ENCODE measurements around the gene MVB12B. TPM values are rescaled to one million over a fixed set of nuclear protein-coding genes. Genes with fewer than 3 reads are reported as not detected.

The MVB12B gene
- total and polyA plus RNA-seq, 2 of the 13 experiments (the other 11 are each of a cell fraction or from before 2014, with no cell fraction given), result 12.1 to 30.1 TPM

GRCh38 chr9:126318858-126319257 is 7.8 kb upstream of the MVB12B start:
- POLR2A ChIA-PET, result interaction anchor here (3.6 kb wide), 1 partner anchor 17 kb away, joined by 14 read pairs; no protein-coding TSS in a partner anchor

More at GRCh38 chr9:126318858-126319257, 7.8 kb upstream of the MVB12B start:
- H3K4me3 ChIP-seq (replicated peaks in 1 of 3; ENCODE audit: insufficient read depth in 1 of 3, low read depth in 2 of 3, low read length in 3 of 3), result no peak overlapping the region
- no peaks in the 10 kb centered on the region for H3K79me2 ChIP-seq (ENCODE audit: insufficient read depth, low read length)
- no peak overlapping the region for H3K9ac ChIP-seq (ENCODE audit: insufficient read depth, low read depth, low read length)
- BruUV-seq (replicated peaks), result no TSS peak
- in situ Hi-C loops (cut with HindIII; ENCODE audit: extremely low pct_ligation_motif_present, low pct_unique_long_range_greater_than_20kb), result no loop called here
- H3K4me1 ChIP-seq (ENCODE audit: insufficient read depth, low read length), result peaks cover 54% of the 10 kb centered on the region
- peaks cover 4% of the 10 kb centered on the region; the same call in 1 of the 2 replicates for H3K9me3 ChIP-seq (ENCODE audit: low read length)
- ATAC-seq (no peak; the same call in 2 of the 3 replicates), FAIRE-seq (no peak), DNase-seq (ENCODE audit: low spot score) (no peak)
- 75% methylated on average over 6 of the region's 6 CpGs for WGBS (ENCODE audit: low lambda C conversion rate)
- no peak overlapping the region for H3K4me2 ChIP-seq (ENCODE audit: low read depth, low read length)
- CTCF ChIA-PET (ENCODE audit: low intra/inter-chr PET ratio, low total read pairs), result interaction anchor here (2.2 kb wide), 1 partner anchor 79 kb away, joined by 17 read pairs; no protein-coding TSS in a partner anchor
- H4K20me1 ChIP-seq (ENCODE audit: insufficient read depth, low read length), result no peaks in the 10 kb centered on the region
- no peak overlapping the region for H3K27ac ChIP-seq (ENCODE audit: extremely low read length, insufficient read depth, low read length)
- intact Hi-C loops (cut with micrococcal nuclease; ENCODE audit: unreplicated experiment), result loop anchor here (1.0 kb wide), 1 partner anchor 16 kb away; no protein-coding TSS in a partner anchor
- no peak overlapping the region for H2AFZ ChIP-seq (ENCODE audit: low read length)
- H3K27me3 ChIP-seq (ENCODE audit: control insufficient read depth in 1 of 2, insufficient read depth in 2 of 2, low read length in 2 of 2), result peaks cover 0 to 3% of the 10 kb centered on the region in 2 experiments; a peak in 2 of 5 replicates
- H3K36me3 ChIP-seq (replicated peaks in 1 of 2; ENCODE audit: control insufficient read depth in 1 of 2, insufficient read depth in 2 of 2, low read length in 2 of 2), result no peaks in the 10 kb centered on the region
- TF ChIP-seq RELA (CRISPR knock-in tag; IDR thresholded peaks at IDR 0.05), result no peak
- TF ChIP-seq HMG20B (CRISPR knock-in tag; conservative IDR thresholded peaks at IDR 0.05), result no peak
- TF ChIP-seq, protein P1, sequence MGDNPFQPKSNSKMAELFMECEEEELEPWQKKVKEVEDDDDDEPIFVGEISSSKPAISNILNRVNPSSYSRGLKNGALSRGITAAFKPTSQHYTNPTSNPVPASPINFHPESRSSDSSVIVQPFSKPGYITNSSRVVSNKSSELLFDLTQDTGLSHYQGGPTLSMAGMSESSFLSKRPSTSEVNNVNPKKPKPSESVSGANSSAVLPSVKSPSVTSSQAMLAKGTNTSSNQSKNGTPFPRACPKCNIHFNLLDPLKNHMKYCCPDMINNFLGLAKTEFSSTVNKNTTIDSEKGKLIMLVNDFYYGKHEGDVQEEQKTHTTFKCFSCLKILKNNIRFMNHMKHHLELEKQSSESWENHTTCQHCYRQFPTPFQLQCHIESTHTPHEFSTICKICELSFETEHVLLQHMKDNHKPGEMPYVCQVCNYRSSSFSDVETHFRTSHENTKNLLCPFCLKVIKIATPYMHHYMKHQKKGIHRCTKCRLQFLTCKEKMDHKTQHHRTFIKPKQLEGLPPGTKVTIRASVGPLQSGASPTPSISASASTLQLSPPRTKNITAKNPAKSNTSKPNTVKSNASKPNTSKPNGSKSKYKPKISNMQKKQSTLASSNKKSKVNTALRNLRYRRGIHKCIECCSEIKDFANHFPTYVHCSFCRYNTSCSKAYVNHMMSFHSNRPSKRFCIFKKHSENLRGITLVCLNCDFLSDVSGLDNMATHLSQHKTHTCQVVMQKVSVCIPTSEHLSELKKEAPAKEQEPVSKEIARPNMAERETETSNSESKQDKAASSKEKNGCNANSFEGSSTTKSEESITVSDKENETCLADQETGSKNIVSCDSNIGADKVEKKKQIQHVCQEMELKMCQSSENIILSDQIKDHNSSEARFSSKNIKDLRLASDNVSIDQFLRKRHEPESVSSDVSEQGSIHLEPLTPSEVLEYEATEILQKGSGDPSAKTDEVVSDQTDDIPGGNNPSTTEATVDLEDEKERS (CRISPR knock-in tag; IDR thresholded peaks at IDR 0.05), result no peak
- no peak for TF ChIP-seq GFI1 (CRISPR knock-in tag; IDR thresholded peaks at IDR 0.05; ENCODE audit: borderline replicate concordance)
- TF ChIP-seq XBP1 (CRISPR knock-in tag; IDR thresholded peaks at IDR 0.05), result no peak
- TF ChIP-seq, protein P2, sequence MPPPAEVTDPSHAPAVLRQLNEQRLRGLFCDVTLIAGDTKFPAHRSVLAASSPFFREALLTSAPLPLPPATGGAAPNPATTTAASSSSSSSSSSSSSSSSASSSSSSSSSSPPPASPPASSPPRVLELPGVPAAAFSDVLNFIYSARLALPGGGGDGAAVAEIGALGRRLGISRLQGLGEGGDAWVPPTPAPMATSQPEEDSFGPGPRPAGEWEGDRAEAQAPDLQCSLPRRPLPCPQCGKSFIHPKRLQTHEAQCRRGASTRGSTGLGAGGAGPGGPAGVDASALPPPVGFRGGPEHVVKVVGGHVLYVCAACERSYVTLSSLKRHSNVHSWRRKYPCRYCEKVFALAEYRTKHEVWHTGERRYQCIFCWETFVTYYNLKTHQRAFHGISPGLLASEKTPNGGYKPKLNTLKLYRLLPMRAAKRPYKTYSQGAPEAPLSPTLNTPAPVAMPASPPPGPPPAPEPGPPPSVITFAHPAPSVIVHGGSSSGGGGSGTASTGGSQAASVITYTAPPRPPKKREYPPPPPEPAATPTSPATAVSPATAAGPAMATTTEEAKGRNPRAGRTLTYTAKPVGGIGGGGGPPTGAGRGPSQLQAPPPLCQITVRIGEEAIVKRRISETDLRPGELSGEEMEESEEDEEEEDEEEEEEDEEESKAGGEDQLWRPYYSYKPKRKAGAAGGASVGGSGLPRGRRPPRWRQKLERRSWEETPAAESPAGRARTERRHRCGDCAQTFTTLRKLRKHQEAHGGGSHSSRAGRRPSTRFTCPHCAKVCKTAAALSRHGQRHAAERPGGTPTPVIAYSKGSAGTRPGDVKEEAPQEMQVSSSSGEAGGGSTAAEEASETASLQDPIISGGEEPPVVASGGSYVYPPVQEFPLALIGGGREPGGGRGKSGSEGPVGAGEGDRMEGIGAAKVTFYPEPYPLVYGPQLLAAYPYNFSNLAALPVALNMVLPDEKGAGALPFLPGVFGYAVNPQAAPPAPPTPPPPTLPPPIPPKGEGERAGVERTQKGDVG (CRISPR knock-in tag; IDR thresholded peaks at IDR 0.05; ENCODE audit: borderline replicate concordance), result no peak
